NCI-H69 (cell line): ENCODE data around the gene CBL.
"Not testable (repeated sequence)": the region's sequence is repeated elsewhere in the genome, so short reads cannot be mapped to it uniquely, and the experiment has no call there.

Experiments used
- DNase-seq: peaks from one replicate; lab custom pipeline; 2025; lab: John Stamatoyannopoulos, UW

The CBL gene

GRCh38 chr11:119185981-119186634 is 20.0 kb upstream of the CBL start:
- peak; percentile 31 for DNase-seq

GRCh38 chr11:119187123-119187892 is 18.8 kb upstream of the CBL start:
- DNase-seq = no peak

- no peak for DNase-seq
Observed at GRCh38 chr11:119188067-119188466, 18.1 kb upstream of the CBL start.

GRCh38 chr11:119188887-119189286 is 17.3 kb upstream of the CBL start:
- DNase-seq = no peak

- no peak for DNase-seq
Observed at GRCh38 chr11:119189393-119189792, 16.7 kb upstream of the CBL start.

GRCh38 chr11:119190531-119190930 is 15.6 kb upstream of the CBL start:
- no peak for DNase-seq

GRCh38 chr11:119191265-119191664 is 14.9 kb upstream of the CBL start:
- not testable (repeated sequence) for DNase-seq

GRCh38 chr11:119192111-119192510 is 14.0 kb upstream of the CBL start:
- DNase-seq = no peak

- DNase-seq = no peak
Observed at GRCh38 chr11:119193001-119193400, 13.1 kb upstream of the CBL start.

- no peak for DNase-seq
Observed at GRCh38 chr11:119193626-119194025, 12.5 kb upstream of the CBL start.

GRCh38 chr11:119194811-119195440 is 11.2 kb upstream of the CBL start:
- DNase-seq = no peak

GRCh38 chr11:119195680-119196079 is 10.5 kb upstream of the CBL start:
- DNase-seq = peak; percentile 93

- DNase-seq = peak; percentile 89
Observed at GRCh38 chr11:119196833-119197483, 9.2 kb upstream of the CBL start.

GRCh38 chr11:119198925-119199324 is 7.2 kb upstream of the CBL start:
- no peak for DNase-seq

- DNase-seq = not testable (repeated sequence)
Observed at GRCh38 chr11:119201236-119201635, 4.9 kb upstream of the CBL start.

GRCh38 chr11:119202554-119202953 is 3.6 kb upstream of the CBL start:
- no peak for DNase-seq

GRCh38 chr11:119204066-119204465 is 2.1 kb upstream of the CBL start:
- DNase-seq = no peak

- DNase-seq = no peak
Observed at GRCh38 chr11:119205080-119205479, 1.1 kb upstream of the CBL start.

GRCh38 chr11:119206511-119207414 is 624 bp downstream of the CBL start:
- DNase-seq = peak; percentile 74

- no peak for DNase-seq
Observed at GRCh38 chr11:119207415-119207960, 1.3 kb downstream of the CBL start.

GRCh38 chr11:119209186-119209585 is 3.0 kb downstream of the CBL start:
- DNase-seq = no peak
